PC-3 (cell line): ENCODE measurements around the gene PITX3. TPM values are rescaled to one million over a fixed set of nuclear protein-coding genes. Genes with fewer than 3 reads are reported as not detected.
A peak's percentile ranks its signal among the peaks of the same experiment; 100 is the strongest.

ENCODE experiments used
- ATAC-seq: fragments of 200-7000 bp; cut with Tn5 transposase; 2 replicates; pipeline ENCODE4 v1.9.1; 2020; ENCODE audit warnings: mild to moderate bottlenecking, moderate library complexity
- BruUV-seq: library from RNA; stranded (reverse); fragments of 400-500 nt; replicated peaks from 2 replicates; lab custom pipeline; 2021; lab: Mats Ljungman, UMichigan
- CTCF ChIA-PET: fragments of 300-600 bp; sonication (Branson Sonifier 250); formaldehyde crosslinking; loops from one replicate; lab custom pipeline; 2022; ENCODE audit warnings: antibody characterized with exemption; lab: Charles Lee
- POLR2A ChIA-PET: fragments of 300-600 bp; sonication (Branson Sonifier 250); formaldehyde crosslinking; loops from one replicate; lab custom pipeline; 2022; ENCODE audit warnings: antibody characterized with exemption; ENCODE audit not compliant: unreplicated experiment; lab: Charles Lee
- DNase-seq: peaks from one replicate; pipeline ENCODE4 v3.0.0-alpha.2; 2015
- H2AFZ ChIP-seq: fragments of 300-600 bp; sonication (generic); 2 replicates; pipeline ENCODE4 v1.6.0; 2016; ENCODE audit warnings: antibody characterized with exemption, low read length
- H3F3A ChIP-seq: fragments of 300-600 bp; sonication (generic); one replicate; pipeline ENCODE4 v1.6.0; 2017; ENCODE audit warnings: antibody characterized with exemption, low read length, control low read depth, mild to moderate bottlenecking; ENCODE audit not compliant: unreplicated experiment
- H3K27ac ChIP-seq: fragments of 300-600 bp; sonication (generic); 2 replicates; pipeline ENCODE4 v1.5.1; 2016; ENCODE audit warnings: mild to moderate bottlenecking, low read length
- H3K27me3 ChIP-seq: fragments of 300-600 bp; sonication (generic); 2 replicates; pipeline ENCODE4 v1.6.1; 2016; ENCODE audit warnings: low read length, mixed read lengths
- H3K36me3 ChIP-seq: fragments of 300-600 bp; sonication (generic); 2 replicates; pipeline ENCODE4 v1.6.1; 2016; ENCODE audit warnings: low read depth, mixed run types, low read length, mixed read lengths
- H3K4me1 ChIP-seq: fragments of 300-600 bp; sonication (generic); 2 replicates; pipeline ENCODE4 v1.5.1; 2016; ENCODE audit warnings: low read length; ENCODE audit not compliant: insufficient read depth
- H3K4me2 ChIP-seq: fragments of 300-600 bp; sonication (generic); 2 replicates; pipeline ENCODE4 v1.6.0; 2016; ENCODE audit warnings: low read length
- H3K4me3 ChIP-seq: fragments of 300-600 bp; sonication (generic); 2 replicates; pipeline ENCODE4 v1.5.1; 2016; ENCODE audit warnings: mild to moderate bottlenecking, low read length, mixed read lengths
- H3K79me2 ChIP-seq: fragments of 300-600 bp; sonication (generic); 2 replicates; pipeline ENCODE4 v1.6.1; 2017; ENCODE audit warnings: low read length, mixed read lengths
- H3K9ac ChIP-seq: fragments of 300-600 bp; sonication (generic); 2 replicates; pipeline ENCODE4 v1.6.0; 2016; ENCODE audit warnings: mild to moderate bottlenecking, low read length
- H3K9me2 ChIP-seq: fragments of 300-600 bp; sonication (generic); replicated peaks from 2 replicates; pipeline ENCODE4 v1.6.1; 2016; ENCODE audit warnings: mixed run types, low read length, mixed read lengths
- H3K9me3 ChIP-seq: fragments of 300-600 bp; sonication (generic); 2 replicates; pipeline ENCODE4 v1.6.1; 2016; ENCODE audit warnings: low read length, mixed read lengths
- H4K20me1 ChIP-seq: fragments of 300-600 bp; sonication (generic); 2 replicates; pipeline ENCODE4 v1.6.1; 2016; ENCODE audit warnings: low read length, mixed read lengths
- CTCF ChIP-seq: fragments of 300-600 bp; sonication (generic); conservative IDR thresholded peaks from 2 replicates; pipeline ENCODE4 v1.5.1; 2017; ENCODE audit warnings: antibody characterized with exemption, low read depth, mild to moderate bottlenecking, low read length
- EZH2 ChIP-seq: fragments of 300-600 bp; sonication (generic); IDR thresholded peaks from one replicate; pipeline ENCODE4 v1.6.1; 2017; ENCODE audit warnings: antibody characterized with exemption, mild to moderate bottlenecking, low read length; ENCODE audit not compliant: unreplicated experiment
- EZH2phosphoT487 ChIP-seq: fragments of 300-600 bp; sonication (generic); IDR thresholded peaks from 2 replicates; pipeline ENCODE4 v1.6.1; 2018; ENCODE audit warnings: mild to moderate bottlenecking, antibody characterized with exemption, low read length, borderline replicate concordance
- intact Hi-C: fragments of 100-400 bp; cut with micrococcal nuclease; formaldehyde crosslinking; loops from 2 replicates; pipeline ENCODE4 v1.9.0; 2023
- total RNA-seq: library from RNA; depleted of rRNA; stranded (reverse); fragments of >200 nt; gene quantifications from 2 replicates; pipeline ENCODE4 v1.2.3, GENCODE V29; 2014

PITX3 gene
- total RNA-seq, 1 experiment from 2014 or later: not detected

- H2AFZ ChIP-seq: no peak overlapping the region
- H3F3A ChIP-seq: no peaks in the 10 kb centered on the region
- H3K27ac ChIP-seq: no peak overlapping the region
- no peaks in the 10 kb centered on the region for H3K9me2 ChIP-seq
- BruUV-seq: no TSS peak
- no peaks in the 10 kb centered on the region for H3K36me3 ChIP-seq
- ATAC-seq (no peak), DNase-seq (no peak)
- H3K79me2 ChIP-seq: no peaks in the 10 kb centered on the region
- ChIA-PET CTCF (no interaction called here), POLR2A (no interaction called here)
- no peaks in the 10 kb centered on the region for H3K27me3 ChIP-seq
- no peak overlapping the region for H3K9ac ChIP-seq
- no peak for TF ChIP-seq EZH2
- no peak for TF ChIP-seq EZH2phosphoT487
- no peak for TF ChIP-seq CTCF
- no peaks in the 10 kb centered on the region for H4K20me1 ChIP-seq
- no peaks in the 10 kb centered on the region for H3K9me3 ChIP-seq
- 0 out of 2 replicates have a peak, but pooled peaks cover 7% of the 10 kb centered on the region for H3K4me1 ChIP-seq
- intact Hi-C loops: no loop called here
- H3K4me2 ChIP-seq: no peak overlapping the region
- no peak overlapping the region for H3K4me3 ChIP-seq
Measured at GRCh38 chr10:102200751-102201640, 40.3 kb downstream of the PITX3 start.

- H3K79me2 ChIP-seq: no peaks in the 10 kb centered on the region
- H3K27ac ChIP-seq: no peak overlapping the region
- H3K4me3 ChIP-seq: no peak overlapping the region
- DNase-seq (peak; percentile 10), ATAC-seq (no peak)
- no peaks in the 10 kb centered on the region for H3K36me3 ChIP-seq
- H3K4me2 ChIP-seq: no peak overlapping the region
- H3K9me2 ChIP-seq: no peaks in the 10 kb centered on the region
- POLR2A ChIA-PET: no interaction called here
- CTCF ChIA-PET: no interaction called here
- no peak overlapping the region for H2AFZ ChIP-seq
- BruUV-seq: no TSS peak
- H3K9ac ChIP-seq: no peak overlapping the region
- no peaks in the 10 kb centered on the region for H3F3A ChIP-seq
- no peaks in the 10 kb centered on the region for H3K27me3 ChIP-seq
- 0 out of 2 replicates have a peak, but pooled peaks cover 7% of the 10 kb centered on the region for H3K4me1 ChIP-seq
- no peak for TF ChIP-seq EZH2
- TF ChIP-seq EZH2phosphoT487: no peak
- no peak for TF ChIP-seq CTCF
- no peaks in the 10 kb centered on the region for H3K9me3 ChIP-seq
- H4K20me1 ChIP-seq: no peaks in the 10 kb centered on the region
- intact Hi-C loops: no loop called here
Measured at GRCh38 chr10:102198027-102198426, 43.3 kb downstream of the PITX3 start.

GRCh38 chr10:102196893-102197292 lies 44.4 kb downstream of the PITX3 start:
- Histone ChIP-seq H3K9me2 (no peaks in the 10 kb centered on the region), H3K4me3 (no peak overlapping the region), H3K9me3 (no peaks in the 10 kb centered on the region), H3K9ac (no peak overlapping the region), H3K27ac (no peak overlapping the region), H3F3A (no peaks in the 10 kb centered on the region), H3K4me2 (no peak overlapping the region), H3K4me1 (0 out of 2 replicates have a peak, but pooled peaks cover 7% of the 10 kb centered on the region), H4K20me1 (no peaks in the 10 kb centered on the region), H3K36me3 (no peaks in the 10 kb centered on the region), H3K79me2 (no peaks in the 10 kb centered on the region), H3K27me3 (no peaks in the 10 kb centered on the region), H2AFZ (no peak overlapping the region)
- no peak for ATAC-seq
- intact Hi-C loops: no loop called here
- ChIA-PET CTCF (no interaction called here), POLR2A (no interaction called here)
- BruUV-seq: no TSS peak
- DNase-seq: no peak
- TF ChIP-seq EZH2 (no peak), CTCF (no peak), EZH2phosphoT487 (no peak)
